ENCODE measurements around the gene LCNL1.

Gene LCNL1

DNA sequence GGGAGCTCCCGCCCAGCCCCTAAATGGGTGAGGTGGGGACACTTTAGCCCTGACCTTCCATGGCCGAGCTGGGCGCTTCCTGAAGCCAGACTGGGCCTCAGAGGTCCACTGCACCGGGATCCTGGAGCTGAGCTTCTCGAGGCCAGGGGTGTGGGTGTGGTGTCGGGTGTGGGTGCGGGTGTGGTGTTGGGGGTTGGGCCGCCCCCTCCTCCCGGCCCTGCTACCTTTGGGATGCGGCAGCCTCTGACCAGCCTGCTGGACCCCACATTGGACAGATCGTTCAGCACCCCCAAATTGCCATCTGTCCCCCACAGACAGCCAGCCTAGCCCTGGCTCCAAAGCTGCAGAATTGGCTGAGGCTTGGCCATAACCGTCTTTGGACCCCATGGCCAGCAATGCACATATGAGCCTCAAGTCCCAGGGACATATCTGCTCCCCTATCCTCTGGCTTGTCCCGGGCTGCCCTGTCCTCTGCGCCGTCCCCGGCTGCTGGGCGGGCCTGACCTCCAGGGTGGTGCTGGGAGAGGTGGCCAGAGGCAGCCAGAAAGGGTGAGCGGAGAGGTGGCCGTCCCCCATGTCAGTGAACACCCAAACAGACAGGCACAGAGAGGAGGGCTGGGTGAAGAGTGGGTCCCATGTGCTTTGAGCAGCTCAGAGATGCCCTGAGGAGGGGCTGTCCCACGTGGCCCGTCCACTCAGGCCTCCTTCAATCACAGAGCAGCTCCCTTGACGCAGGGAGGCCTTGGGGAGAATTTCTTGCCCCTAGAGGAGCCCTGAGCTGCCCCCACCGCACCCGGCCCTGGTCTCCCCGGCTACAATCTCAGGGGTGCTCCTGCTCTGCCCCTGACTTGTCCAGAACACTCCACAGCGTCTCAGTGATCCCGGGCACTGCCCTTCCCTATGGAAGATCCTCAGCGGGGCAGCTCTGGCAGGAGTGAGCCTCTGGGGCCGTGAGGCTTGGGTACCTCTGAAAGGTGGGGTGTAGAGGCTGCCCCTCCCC, 8.9 kb upstream of the LCNL1 start:
- FAIRE-seq (no peak), DNase-seq (ENCODE audit: low spot score) (no peak)

DNA sequence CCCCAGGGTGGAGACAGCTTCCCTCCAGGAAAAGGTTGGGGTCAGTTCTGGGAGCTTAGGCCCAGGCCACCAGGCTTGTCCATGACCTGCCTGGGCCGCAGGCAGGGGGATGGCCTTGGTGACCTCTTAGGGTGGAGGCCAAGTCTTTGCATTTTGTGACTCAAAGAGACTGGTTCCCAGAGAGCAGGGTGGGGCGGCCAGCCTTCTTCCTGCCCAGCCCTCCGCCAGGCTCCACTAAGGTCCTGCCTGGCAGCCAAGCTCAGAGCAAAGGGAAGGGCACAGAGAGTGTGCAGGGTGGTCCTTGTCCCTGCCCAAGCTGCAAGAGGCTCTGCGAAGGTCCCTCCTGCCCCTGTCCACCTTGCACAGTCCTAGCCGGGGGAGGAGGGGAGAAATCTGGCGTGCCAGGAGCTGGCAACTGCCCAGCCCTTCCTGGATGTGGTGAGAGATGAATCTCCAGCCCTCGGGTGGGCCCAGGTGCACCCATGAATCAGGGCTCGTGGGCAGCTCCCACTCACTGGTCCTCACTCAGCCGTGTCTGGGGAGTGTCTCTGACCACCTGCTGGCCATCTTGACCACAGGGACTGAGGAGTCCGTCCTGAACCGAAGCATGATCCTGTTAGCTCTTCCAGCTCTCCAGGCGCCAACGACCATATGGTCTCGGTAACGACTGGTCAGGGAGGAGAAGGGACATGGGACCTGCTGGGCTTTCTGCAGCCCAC, 7.8 kb upstream of the LCNL1 start:
- FAIRE-seq (peak; percentile 86), DNase-seq (ENCODE audit: low spot score) (peak; percentile 75)

DNA sequence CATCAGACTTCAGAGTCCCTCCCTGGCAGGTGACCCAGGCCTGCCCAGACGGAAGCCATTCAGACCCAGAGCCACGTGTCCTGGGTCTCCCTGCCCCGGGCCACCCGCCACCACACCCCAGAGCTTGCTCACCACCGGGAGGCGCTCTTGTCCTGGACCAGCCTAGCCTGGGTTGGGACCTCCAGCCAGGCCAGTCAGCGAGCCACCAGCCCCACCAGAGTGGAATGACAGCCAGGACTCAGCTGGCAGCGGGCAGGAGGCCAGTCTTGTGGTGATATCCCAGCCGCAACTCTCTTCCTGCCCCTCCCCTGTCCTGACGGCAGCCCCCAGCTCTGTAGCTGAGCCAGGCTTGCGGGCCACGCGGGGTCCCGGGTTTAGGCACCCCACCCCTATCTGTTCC, 7.1 kb upstream of the LCNL1 start:
- peak; percentile 46 for FAIRE-seq
- DNase-seq (ENCODE audit: low spot score): peak; percentile 61

DNA sequence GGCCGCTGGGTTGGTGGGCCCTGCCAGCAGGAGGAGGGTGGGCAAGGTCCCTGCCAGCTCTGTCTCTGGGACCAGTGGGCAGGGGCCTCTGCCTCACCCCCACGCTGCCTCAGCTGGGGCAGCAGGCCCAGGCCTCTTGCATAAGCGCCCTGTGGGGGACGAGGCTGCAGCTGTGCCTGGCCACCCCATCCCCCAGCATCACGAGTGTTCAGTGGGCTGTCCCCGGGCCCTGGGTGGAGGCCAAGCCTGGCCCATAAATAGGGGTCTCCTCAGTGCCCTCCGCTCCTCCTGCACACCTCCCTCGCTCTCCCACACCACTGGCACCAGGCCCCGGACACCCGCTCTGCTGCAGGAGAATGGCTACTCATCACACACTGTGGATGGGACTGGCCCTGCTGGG, 5.6 kb upstream of the LCNL1 start, which contains the start of gene PTGDS:
Gene PTGDS (plus strand): TSS at position 282 of the 400 bp plus-strand sequence. CDS start 75 bp downstream, at position 357.
- FAIRE-seq (no peak), DNase-seq (ENCODE audit: low spot score) (no peak)

DNA sequence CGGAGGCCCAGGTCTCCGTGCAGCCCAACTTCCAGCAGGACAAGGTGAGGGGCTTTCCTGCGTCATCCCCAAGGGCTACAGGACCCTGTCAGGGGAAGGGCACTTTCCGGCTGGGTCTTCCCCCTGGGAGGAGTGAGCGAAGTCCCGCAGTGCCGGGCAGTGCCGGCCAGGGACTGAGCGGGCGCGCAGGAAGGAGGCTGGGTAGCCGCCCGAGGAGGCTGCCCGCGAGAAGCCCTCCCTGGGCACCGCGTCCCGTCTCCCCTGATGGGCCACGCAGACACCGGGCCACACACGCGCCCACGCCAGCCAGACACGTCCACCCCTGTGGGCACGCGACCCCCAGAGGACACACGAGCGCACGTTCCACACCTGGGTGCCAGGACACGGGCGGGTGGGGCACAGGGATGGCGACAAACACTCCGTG, 5.1 kb upstream of the LCNL1 start:
- DNase-seq (ENCODE audit: low spot score): no peak
- no peak for FAIRE-seq

DNA sequence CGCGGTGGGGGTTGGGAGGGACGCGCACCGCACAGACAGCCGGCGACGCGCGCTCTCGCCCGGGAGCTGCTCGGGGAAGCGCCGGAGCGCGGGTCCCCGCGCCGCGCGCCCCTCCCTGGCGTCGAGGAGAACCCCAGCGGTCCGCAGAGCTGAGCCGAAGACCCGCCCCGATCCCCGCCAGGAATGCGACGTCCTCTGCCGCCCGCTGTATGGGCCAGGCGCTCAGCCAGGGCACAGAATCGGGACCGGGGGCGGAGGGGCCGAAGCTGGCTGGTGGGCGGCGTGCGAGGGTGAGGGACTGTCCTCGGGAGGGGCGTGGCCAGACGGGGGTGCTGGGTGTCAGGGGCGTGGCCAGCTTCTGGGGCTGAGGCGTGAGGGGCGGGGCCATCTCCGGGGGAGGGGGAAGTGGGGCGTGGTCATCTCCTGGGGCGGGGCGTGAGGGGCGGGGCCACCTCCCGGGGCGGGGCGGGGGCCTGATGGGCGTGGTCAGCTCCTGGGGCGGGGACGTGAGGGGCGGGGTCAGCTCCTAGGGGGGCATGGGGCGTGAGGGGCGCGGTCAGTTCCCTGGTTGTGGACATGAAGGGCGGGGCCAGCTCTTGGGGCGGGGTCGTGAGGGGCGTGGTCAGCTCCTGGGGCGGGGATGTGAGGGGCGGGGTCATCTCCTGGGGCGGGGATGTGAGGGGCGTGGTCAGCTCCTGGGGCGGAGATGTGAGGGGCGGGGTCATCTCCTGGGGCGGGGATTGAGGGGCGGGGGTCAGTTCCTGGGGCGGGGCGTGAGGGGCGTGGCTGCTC, 4.5 kb upstream of the LCNL1 start:
- FAIRE-seq: no peak
- no peak for DNase-seq (ENCODE audit: low spot score)

DNA sequence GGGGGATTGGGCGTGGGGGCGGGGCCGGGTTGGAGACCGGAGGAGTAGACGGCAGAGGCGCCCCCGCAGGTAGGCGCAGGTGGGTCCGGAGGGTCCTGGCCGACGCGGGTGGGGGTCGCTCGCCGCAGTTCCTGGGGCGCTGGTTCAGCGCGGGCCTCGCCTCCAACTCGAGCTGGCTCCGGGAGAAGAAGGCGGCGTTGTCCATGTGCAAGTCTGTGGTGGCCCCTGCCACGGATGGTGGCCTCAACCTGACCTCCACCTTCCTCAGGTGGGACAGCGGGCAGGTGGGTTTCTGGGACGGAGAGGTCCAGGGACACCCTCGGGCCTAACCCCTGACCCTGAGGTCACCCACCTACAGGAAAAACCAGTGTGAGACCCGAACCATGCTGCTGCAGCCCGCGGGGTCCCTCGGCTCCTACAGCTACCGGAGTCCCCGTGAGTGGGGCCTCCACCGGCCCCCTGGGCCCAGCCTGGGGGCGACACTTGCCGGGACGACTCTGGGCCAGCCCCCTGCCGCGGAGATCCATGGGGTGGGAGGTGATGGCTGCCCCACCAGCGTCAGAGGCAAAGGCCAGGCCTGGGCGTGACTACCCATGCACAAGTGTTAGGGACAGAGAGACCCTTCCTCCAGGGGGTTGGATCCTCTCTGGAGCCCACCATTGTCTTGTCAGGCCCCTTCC, 3.8 kb upstream of the LCNL1 start:
- DNase-seq (ENCODE audit: low spot score): no peak
- no peak for FAIRE-seq

DNA sequence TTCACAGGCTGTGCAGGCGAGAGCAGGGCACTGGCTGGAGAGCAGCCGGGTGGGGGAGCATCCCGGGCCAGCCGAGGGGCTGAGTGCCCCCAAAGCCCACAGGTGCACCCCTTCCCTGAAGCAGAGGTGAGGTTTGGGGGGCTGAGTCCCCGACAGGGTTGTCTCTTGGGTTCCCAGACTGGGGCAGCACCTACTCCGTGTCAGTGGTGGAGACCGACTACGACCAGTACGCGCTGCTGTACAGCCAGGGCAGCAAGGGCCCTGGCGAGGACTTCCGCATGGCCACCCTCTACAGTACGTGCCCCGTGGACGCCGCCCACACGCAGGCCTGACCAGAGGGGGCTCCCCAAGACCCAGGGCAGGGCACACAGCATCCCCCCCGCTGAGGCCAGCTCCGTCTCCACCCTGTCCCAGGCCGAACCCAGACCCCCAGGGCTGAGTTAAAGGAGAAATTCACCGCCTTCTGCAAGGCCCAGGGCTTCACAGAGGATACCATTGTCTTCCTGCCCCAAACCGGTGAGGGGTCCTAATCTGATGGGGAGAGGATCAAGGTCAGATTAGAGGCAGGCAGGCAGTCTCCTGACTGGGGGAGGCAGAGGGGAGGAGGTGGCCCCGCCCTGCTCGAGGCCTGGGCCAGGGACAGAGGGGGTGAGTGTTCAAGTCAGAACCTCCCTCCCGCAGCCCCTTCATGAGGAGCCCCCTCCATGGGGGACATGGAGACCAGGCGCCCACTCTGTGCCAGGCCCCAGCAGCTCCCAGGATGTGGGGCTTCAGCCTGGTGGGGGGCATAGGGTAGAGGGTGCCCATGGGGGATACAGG, 2.8 kb upstream of the LCNL1 start:
- DNase-seq (ENCODE audit: low spot score) (no peak), FAIRE-seq (no peak)

DNA sequence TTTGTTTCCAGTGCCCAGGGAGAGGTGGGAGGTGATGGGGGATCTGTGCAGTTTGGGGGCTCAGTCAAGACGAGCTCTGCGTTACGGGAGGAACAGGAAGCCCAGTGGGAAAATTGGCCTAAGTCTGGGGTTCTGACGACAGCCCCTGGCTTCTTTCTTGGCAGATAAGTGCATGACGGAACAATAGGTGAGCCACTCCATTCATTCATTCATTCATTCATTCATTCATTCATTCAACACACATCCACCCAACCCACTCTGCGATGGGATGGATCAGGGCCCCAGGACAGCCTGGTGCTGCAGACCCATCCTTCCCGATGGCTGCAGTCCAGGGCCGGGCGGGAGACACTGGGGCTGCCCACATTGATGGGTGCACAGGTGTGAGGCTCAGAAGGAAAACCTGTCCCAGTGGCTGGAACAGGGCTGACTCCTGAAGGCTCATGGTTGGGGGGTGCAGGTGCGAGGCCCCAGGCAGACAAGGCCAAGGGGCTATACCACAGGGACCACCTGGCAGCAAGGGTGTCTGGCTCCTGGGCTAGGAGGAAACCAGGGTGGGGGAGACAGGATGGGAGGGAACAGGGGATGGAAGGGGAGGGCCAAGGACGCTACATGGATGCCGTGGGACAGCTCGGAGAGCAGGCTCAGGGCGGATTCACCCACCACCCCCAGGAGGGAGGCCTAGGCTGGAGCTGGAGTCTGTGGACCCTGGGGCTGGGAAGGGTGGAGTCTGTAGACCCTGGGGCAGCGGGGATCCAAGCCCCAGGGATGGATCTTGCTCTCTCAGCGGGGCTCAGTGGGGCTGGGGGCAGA, 1.9 kb upstream of the LCNL1 start:
- DNase-seq (ENCODE audit: low spot score) (no peak), FAIRE-seq (no peak)

DNA sequence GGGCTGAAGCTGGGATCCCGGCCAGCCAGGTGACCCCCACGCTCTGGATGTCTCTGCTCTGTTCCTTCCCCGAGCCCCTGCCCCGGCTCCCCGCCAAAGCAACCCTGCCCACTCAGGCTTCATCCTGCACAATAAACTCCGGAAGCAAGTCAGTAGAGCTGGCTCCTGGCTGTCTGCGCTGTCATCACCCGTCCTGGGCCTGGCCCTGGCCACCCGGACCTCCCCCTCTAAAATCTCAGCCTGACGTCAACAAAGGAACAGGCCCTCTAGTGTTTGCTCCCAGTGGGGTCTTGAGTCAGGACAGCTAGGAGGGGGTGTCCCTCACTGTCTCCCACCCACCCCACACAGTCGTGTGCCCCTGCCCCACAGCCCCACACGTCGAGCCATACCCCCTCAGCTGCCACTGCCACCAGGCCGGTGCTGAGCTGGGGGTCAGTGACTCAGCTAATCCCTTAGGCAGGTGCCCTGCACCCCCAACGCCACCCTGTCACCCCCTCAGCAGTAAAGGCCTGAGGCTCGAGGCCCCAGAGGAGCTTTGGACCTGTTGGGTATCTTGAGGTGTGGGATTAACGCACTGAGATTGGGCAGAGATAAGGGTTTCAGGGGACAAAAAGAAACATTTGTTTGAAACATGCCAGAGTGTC, 1.1 kb upstream of the LCNL1 start:
- DNase-seq (ENCODE audit: low spot score): no peak
- FAIRE-seq: no peak

DNA sequence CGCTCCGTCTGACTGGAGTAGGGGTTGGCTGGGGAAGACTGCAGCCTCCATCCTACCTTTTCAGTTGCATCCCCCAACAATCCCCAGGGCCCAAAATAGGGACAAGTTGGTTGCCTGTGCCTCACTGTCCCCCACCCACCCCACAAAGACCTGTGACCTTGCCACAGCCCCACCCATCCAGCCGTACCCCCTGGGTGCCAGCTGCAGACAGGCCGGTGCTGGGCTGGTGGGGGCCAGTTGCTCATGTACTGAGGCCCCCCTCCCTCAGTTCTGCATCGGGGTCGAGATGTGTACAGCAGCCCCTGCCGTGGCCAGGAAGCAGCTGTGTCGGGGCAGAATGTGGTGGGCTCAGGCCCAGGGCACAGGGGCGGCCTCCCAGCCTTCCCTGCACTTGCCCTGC, 374 bp downstream of the LCNL1 start:
- DNase-seq (ENCODE audit: low spot score) (no peak), FAIRE-seq (no peak)

DNA sequence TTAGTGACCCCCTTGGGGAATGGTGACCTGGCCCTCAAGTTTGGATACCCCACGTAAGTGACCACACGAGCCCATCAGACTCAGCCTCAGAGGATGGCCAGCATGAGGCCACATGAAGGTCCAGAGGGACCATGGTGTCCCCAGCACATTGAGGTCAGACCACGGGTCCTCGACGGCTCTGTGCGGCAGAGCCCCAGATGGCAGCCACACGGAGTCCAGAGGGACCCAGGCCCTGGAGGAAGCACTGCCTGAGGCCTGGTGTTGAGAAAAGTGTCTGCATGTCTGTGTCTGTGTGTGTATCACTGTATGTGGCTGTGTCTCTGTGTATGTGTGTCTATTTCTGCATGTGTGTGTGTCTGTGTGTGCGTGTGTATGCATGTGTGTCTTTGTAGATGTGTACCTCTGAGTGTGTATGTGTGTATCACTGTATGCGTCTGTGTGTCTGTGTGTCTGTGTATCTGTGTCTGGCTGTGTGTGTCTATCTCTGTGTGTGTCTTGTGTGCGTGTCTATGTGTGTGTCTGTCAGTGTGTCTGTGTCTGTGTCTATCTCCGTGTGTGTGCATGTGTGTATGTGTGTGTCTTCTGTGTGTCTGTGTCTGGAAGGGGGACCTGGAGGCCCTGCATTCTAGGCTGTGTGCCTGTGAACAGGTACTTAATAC, 992 bp downstream of the LCNL1 start:
- DNase-seq (ENCODE audit: low spot score): no peak
- no peak for FAIRE-seq

DNA sequence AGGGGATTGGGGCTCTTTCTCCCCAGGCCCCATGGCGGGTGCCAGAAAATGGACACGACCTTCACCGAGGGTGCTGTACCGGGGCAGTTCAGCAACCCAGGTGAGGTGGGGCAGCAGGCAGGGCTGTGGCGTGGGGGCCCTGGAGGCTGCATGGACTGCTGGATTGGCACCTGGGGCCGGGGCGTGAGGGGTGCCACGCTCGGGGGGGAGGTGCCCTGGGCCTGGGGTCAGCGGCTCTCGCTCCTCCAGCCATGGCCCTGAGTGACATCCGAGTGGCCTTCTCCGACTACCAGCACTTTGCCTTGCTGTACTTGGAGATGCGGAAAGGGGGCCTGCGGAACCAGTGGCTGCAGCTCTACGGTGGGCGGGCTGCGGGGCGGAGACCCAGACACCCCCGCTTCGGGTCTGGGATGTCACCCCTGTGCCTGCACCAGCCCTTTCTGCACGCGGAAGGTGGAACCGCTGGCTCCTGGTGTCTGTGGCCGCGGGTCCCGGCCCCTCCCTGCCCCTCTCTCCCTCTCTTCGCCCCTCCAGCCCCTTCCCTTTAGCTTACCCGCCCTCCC, 1.8 kb downstream of the LCNL1 start:
- FAIRE-seq: no peak

DNA sequence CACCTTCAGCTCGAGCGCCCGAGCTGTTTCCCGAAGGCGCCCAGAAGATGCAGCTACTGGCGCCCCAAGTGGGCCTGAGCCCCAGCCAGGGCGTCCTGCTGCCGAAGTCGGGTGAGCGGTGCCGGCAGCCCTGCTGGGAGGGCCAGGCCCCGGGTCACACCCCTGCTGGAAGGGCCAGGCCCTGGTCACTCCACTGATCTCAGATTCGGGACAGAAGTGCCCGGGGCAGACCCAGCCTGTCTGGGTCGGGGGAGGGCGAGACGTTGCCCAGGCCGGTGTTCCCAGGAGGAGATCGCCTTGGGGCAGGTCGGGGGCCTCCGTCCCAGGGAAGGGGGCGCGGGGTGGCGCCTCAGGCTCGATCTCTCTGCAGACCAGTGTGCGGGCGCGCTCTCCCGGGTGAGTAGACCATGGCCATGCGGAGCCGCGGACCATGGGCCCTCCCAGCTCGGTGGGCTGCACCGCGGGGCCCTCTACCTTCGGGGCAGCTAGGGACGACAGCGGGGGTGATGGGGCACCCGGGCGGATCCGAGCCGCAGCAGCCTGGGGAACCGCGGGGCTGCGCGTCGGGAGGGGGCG, 2.3 kb downstream of the LCNL1 start:
- DNase-seq (ENCODE audit: low spot score): no peak
- FAIRE-seq: no peak

More for the DNA sequence above, 1.8 kb downstream of the LCNL1 start:
- no peak for DNase-seq (ENCODE audit: low spot score)

DNA sequence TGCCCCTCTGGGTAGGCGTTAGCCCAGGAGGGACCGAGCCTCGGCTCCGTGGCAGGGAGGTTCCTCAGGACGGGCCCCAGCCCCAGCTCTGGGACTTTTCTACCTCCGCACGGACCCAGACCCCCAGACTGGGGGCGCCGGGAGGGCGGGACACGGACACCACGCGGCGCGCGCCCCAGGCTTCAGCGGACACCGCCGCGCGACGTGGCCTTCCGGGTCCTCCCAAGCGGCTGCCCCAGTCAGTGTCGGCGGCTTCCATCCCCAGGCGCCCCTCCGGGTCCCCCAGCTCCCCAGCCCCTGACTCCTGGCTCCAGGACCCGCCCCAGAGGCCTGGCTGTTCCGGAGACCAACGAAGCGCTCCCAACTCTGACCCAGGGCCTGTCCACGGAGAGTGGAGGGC, 3.1 kb downstream of the LCNL1 start:
- FAIRE-seq (no peak), DNase-seq (ENCODE audit: low spot score) (no peak)

DNA sequence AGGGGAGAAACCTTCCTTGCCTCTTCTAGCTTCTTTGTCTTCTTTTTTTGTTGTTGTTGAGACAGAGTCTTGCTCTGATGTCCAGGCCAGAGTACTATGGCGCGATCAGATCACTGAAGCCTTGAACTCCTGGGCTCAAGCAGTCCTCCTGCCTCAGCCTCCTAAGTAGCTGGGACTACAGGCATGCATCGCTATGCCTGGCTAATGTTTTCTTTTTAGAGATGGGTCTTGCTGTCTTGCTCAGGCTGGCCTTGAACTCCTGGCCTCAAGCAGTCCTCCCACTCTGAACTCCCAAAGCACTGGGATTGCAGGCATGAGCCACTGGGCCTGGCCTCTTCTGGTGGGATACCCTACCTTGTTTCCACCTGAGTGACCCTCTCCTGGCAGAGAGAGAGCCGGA, 6.1 kb downstream of the LCNL1 start:
- FAIRE-seq (no peak), DNase-seq (ENCODE audit: low spot score) (no peak)

DNA sequence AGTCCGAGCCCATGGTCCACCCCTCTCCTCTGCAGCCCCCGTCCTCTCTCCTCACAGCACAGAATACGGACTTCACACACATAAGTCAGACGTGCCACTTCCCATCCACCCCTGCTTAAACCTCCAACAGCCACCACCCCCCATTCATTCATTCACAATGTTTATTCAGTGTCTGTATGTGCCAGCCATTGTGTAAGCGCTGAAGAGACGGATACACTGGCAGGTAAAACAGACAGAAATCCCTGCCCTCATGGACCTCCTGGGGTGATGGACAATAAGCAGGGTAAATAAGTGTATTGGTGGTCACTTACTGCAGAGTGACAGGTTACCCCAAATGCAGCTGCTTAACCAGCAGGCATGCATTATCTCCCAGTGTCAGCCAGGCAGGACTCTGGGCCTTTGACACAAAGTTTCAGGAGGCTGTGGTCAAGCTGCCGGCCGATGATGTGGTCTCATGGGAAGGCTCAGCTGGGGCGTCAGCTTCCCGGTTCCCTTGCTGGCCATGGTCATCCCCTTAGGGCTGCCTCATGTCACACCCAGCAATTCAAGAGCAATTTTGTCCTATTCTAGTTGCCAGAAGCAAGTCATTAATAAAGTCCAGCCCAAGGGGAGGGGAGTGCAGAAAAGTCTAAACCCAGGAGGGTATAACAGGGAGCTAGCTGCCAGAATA, 7.6 kb downstream of the LCNL1 start:
- FAIRE-seq: no peak
- no peak for DNase-seq (ENCODE audit: low spot score)

Data from RCC 7860 (cell line).